Measurements from ENCODE around the gene SSBP1. TPM values are rescaled to one million over a fixed set of nuclear protein-coding genes. Genes with fewer than 3 reads are reported as not detected.
A peak's percentile ranks its signal among the peaks of the same experiment; 100 is the strongest.

SSBP1 gene
- total RNA-seq, 1 experiment from 2014 or later: 174 TPM

DNA sequence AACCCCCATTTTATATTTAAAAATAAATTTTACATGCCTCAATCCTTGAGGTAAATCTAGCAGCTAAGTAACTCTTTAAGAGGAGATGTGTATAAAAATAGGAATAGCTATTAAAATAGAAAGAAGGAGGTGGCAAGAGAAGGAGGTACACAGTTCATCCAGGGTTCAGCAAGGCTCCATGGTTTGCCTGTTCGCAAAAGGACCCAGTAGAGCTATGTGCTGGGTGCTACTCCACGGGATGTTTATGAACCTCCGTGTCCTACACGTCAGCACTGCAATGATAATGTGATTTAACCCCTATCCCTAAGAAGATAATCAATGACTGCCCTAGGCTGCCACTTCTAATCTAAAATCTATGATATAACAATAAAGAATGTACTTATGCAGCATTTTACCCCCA, 35.3 kb upstream of the SSBP1 start:
- ChIA-PET CTCF (no interaction called here), POLR2A (no interaction called here)
- Histone ChIP-seq H3K36me3 (ENCODE audit: control insufficient read depth, insufficient read depth, low read length) (no peaks in the 10 kb centered on the region), H3K27ac (ENCODE audit: low read length) (no peak overlapping the region), H3K27me3 (ENCODE audit: control insufficient read depth, insufficient read depth, low read length) (peaks cover 10% of the 10 kb centered on the region), H3K9me3 (ENCODE audit: control insufficient read depth, insufficient read depth, low read depth, low read length) (no peaks in the 10 kb centered on the region), H3K4me3 (ENCODE audit: low read depth in 2 of 2, low read length in 2 of 2) (peak overlapping the region in 1 of 2 experiments; percentile 67; a peak in 1 of 4 replicates), H3K4me1 (ENCODE audit: control insufficient read depth, insufficient read depth, low read length) (peaks cover 3% of the 10 kb centered on the region; the same call in 1 of the 2 replicates)
- intact Hi-C loops (cut with micrococcal nuclease; ENCODE audit: unreplicated experiment) (no loop called here), in situ Hi-C loops (cut with HindIII; ENCODE audit: low pct_unique_long_range_greater_than_20kb, low sequenced_read_pairs) (no loop called here)
- no TSS peak for BruUV-seq (replicated peaks)
- TF ChIP-seq, protein P1, sequence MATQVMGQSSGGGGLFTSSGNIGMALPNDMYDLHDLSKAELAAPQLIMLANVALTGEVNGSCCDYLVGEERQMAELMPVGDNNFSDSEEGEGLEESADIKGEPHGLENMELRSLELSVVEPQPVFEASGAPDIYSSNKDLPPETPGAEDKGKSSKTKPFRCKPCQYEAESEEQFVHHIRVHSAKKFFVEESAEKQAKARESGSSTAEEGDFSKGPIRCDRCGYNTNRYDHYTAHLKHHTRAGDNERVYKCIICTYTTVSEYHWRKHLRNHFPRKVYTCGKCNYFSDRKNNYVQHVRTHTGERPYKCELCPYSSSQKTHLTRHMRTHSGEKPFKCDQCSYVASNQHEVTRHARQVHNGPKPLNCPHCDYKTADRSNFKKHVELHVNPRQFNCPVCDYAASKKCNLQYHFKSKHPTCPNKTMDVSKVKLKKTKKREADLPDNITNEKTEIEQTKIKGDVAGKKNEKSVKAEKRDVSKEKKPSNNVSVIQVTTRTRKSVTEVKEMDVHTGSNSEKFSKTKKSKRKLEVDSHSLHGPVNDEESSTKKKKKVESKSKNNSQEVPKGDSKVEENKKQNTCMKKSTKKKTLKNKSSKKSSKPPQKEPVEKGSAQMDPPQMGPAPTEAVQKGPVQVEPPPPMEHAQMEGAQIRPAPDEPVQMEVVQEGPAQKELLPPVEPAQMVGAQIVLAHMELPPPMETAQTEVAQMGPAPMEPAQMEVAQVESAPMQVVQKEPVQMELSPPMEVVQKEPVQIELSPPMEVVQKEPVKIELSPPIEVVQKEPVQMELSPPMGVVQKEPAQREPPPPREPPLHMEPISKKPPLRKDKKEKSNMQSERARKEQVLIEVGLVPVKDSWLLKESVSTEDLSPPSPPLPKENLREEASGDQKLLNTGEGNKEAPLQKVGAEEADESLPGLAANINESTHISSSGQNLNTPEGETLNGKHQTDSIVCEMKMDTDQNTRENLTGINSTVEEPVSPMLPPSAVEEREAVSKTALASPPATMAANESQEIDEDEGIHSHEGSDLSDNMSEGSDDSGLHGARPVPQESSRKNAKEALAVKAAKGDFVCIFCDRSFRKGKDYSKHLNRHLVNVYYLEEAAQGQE (IDR thresholded peaks at IDR 0.05; ENCODE audit: insufficient read depth in 1 of 2, low read depth in 2 of 2, low read length in 1 of 2): no peak
- no peak for DNase-seq (ENCODE audit: low read depth, low spot score)
- no peak for ATAC-seq

- in situ Hi-C loops (cut with HindIII; ENCODE audit: low pct_unique_long_range_greater_than_20kb, low sequenced_read_pairs): no loop called here
- Histone ChIP-seq H3K4me1 (ENCODE audit: control insufficient read depth, insufficient read depth, low read length) (peaks cover 3% of the 10 kb centered on the region; the same call in 1 of the 2 replicates), H3K36me3 (ENCODE audit: control insufficient read depth, insufficient read depth, low read length) (no peaks in the 10 kb centered on the region), H3K9me3 (ENCODE audit: control insufficient read depth, insufficient read depth, low read depth, low read length) (no peaks in the 10 kb centered on the region), H3K4me3 (ENCODE audit: low read depth in 2 of 2, low read length in 2 of 2) (no peak overlapping the region), H3K27ac (ENCODE audit: low read length) (no peak overlapping the region), H3K27me3 (ENCODE audit: control insufficient read depth, insufficient read depth, low read length) (peaks cover 10% of the 10 kb centered on the region)
- DNase-seq (ENCODE audit: low read depth, low spot score) (no peak), ATAC-seq (no peak)
- BruUV-seq (replicated peaks): no TSS peak
- ChIA-PET POLR2A (no interaction called here), CTCF (no interaction called here)
- intact Hi-C loops (cut with micrococcal nuclease; ENCODE audit: unreplicated experiment): no loop called here
- no peak for TF ChIP-seq TCF7L2 (IDR thresholded peaks at IDR 0.05; ENCODE audit: low read depth, low read length)
- TF ChIP-seq, protein P2, sequence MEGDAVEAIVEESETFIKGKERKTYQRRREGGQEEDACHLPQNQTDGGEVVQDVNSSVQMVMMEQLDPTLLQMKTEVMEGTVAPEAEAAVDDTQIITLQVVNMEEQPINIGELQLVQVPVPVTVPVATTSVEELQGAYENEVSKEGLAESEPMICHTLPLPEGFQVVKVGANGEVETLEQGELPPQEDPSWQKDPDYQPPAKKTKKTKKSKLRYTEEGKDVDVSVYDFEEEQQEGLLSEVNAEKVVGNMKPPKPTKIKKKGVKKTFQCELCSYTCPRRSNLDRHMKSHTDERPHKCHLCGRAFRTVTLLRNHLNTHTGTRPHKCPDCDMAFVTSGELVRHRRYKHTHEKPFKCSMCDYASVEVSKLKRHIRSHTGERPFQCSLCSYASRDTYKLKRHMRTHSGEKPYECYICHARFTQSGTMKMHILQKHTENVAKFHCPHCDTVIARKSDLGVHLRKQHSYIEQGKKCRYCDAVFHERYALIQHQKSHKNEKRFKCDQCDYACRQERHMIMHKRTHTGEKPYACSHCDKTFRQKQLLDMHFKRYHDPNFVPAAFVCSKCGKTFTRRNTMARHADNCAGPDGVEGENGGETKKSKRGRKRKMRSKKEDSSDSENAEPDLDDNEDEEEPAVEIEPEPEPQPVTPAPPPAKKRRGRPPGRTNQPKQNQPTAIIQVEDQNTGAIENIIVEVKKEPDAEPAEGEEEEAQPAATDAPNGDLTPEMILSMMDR (IDR thresholded peaks at IDR 0.05): no peak
- TF ChIP-seq POLR2AphosphoS5 (IDR thresholded peaks at IDR 0.05; ENCODE audit: low read depth, low read length): no peak
- TF ChIP-seq SIN3A (IDR thresholded peaks at IDR 0.05; ENCODE audit: borderline replicate concordance, insufficient read depth, low read depth, low read length): no peak
- TF ChIP-seq, protein P1 (IDR thresholded peaks at IDR 0.05; ENCODE audit: insufficient read depth in 1 of 2, low read depth in 2 of 2, low read length in 1 of 2): no peak
These were observed 34.0 kb upstream of the SSBP1 start for GRCh38 chr7:141704112-141704511.

All from Panc1 (cell line).